ENCODE measurements around the gene JPH2.

DNA sequence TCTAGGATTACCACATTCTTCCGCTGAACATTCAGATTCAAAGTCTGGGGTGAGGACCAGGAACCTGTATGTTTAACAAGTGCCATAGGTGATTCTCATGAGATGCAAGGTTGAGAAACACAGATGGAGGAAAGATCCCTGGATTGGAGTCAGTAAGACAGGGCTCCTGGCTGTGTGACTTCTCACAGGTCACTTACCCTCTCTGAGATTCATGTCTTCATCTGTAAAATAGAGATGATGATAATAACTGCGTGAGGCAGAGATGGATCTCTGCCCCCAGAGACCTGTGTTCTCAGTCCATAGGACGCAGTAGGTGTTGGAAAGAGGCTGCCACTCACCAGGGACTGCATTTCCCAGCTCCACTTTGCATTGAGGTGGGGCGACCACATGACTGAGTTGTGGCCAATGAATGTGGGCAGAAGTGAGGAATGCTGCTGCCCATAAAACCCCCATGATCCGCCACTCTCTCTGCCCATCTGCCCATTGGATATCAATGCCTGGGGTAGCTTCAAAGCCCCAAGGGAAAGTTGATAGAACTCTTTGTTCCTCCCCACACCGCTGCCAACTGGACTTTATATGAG lies 46.5 kb upstream of the JPH2 start:
- TF ChIP-seq, protein P1, sequence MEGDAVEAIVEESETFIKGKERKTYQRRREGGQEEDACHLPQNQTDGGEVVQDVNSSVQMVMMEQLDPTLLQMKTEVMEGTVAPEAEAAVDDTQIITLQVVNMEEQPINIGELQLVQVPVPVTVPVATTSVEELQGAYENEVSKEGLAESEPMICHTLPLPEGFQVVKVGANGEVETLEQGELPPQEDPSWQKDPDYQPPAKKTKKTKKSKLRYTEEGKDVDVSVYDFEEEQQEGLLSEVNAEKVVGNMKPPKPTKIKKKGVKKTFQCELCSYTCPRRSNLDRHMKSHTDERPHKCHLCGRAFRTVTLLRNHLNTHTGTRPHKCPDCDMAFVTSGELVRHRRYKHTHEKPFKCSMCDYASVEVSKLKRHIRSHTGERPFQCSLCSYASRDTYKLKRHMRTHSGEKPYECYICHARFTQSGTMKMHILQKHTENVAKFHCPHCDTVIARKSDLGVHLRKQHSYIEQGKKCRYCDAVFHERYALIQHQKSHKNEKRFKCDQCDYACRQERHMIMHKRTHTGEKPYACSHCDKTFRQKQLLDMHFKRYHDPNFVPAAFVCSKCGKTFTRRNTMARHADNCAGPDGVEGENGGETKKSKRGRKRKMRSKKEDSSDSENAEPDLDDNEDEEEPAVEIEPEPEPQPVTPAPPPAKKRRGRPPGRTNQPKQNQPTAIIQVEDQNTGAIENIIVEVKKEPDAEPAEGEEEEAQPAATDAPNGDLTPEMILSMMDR (IDR thresholded peaks at IDR 0.05), result no peak
- TF ChIP-seq ZFX (IDR thresholded peaks at IDR 0.05; ENCODE audit: borderline replicate concordance), result no peak

Measured in 22Rv1 (cell line).